Stimulated activated CD4-positive, alpha-beta T cell treated with anti-CD3 and anti-CD28 coated beads, Interleukin-4, amount 100 ng/mL, for 1 hour (primary cell): ENCODE measurements around the gene CALB2.
A peak's percentile ranks its signal among the peaks of the same experiment; 100 is the strongest.

ENCODE experiments used
- DNase-seq: peaks from one replicate; pipeline ENCODE4 v3.0.0-alpha.2; 2020

Gene CALB2

GRCh38 chr16:71396594-71396993 lies 38.1 kb downstream of the CALB2 start:
- DNase-seq: no peak

- DNase-seq: no peak
Measured at GRCh38 chr16:71399801-71400563, 41.5 kb downstream of the CALB2 start.

GRCh38 chr16:71402007-71402406 lies 43.5 kb downstream of the CALB2 start:
- no peak for DNase-seq

- no peak for DNase-seq
Measured at GRCh38 chr16:71402674-71403073, 44.2 kb downstream of the CALB2 start.

- no peak for DNase-seq
Measured at GRCh38 chr16:71404364-71404763, 45.8 kb downstream of the CALB2 start.

- no peak for DNase-seq
Measured at GRCh38 chr16:71406316-71406715, 47.8 kb downstream of the CALB2 start.

GRCh38 chr16:71406724-71407123 lies 48.2 kb downstream of the CALB2 start:
- DNase-seq: no peak

- DNase-seq: no peak
Measured at GRCh38 chr16:71407731-71408130, 49.2 kb downstream of the CALB2 start.

- no peak for DNase-seq
Measured at GRCh38 chr16:71408536-71408935, 50.0 kb downstream of the CALB2 start.

- no peak for DNase-seq
Measured at GRCh38 chr16:71409011-71409775, 50.7 kb downstream of the CALB2 start.

GRCh38 chr16:71410146-71410545 lies 51.6 kb downstream of the CALB2 start:
- DNase-seq: no peak

GRCh38 chr16:71412270-71413160 lies 54.0 kb downstream of the CALB2 start:
- peak; percentile 54 for DNase-seq

GRCh38 chr16:71413341-71413740 lies 54.8 kb downstream of the CALB2 start:
- DNase-seq: no peak

- DNase-seq: no peak
Measured at GRCh38 chr16:71414038-71414437, 55.5 kb downstream of the CALB2 start.

- DNase-seq: peak; percentile 11
Measured at GRCh38 chr16:71421911-71422310, 63.4 kb downstream of the CALB2 start.

GRCh38 chr16:71423016-71423415 lies 64.5 kb downstream of the CALB2 start:
- no peak for DNase-seq

GRCh38 chr16:71423865-71424264 lies 65.3 kb downstream of the CALB2 start:
- DNase-seq: no peak

- DNase-seq: no peak
Measured at GRCh38 chr16:71424626-71425025, 66.1 kb downstream of the CALB2 start.

- no peak for DNase-seq
Measured at GRCh38 chr16:71425746-71426068, 67.2 kb downstream of the CALB2 start.

- peak; percentile 9 for DNase-seq
Measured at GRCh38 chr16:71426069-71426879, 67.8 kb downstream of the CALB2 start.

- no peak for DNase-seq
Measured at GRCh38 chr16:71426880-71427615, 68.5 kb downstream of the CALB2 start.

GRCh38 chr16:71428385-71428784 lies 69.9 kb downstream of the CALB2 start:
- DNase-seq: no peak
